GM19452 (cell line): ENCODE data around the gene PDIA3.
"Not testable (repeated sequence)": the region's sequence is repeated elsewhere in the genome, so short reads cannot be mapped to it uniquely, and the experiment has no call there.

ENCODE experiments used
- ATAC-seq: cut with Tn5 transposase; IDR thresholded peaks from one replicate; pipeline ENCODE4 v1.9.1; 2021; ENCODE audit not compliant: unreplicated experiment

PDIA3 gene

DNA sequence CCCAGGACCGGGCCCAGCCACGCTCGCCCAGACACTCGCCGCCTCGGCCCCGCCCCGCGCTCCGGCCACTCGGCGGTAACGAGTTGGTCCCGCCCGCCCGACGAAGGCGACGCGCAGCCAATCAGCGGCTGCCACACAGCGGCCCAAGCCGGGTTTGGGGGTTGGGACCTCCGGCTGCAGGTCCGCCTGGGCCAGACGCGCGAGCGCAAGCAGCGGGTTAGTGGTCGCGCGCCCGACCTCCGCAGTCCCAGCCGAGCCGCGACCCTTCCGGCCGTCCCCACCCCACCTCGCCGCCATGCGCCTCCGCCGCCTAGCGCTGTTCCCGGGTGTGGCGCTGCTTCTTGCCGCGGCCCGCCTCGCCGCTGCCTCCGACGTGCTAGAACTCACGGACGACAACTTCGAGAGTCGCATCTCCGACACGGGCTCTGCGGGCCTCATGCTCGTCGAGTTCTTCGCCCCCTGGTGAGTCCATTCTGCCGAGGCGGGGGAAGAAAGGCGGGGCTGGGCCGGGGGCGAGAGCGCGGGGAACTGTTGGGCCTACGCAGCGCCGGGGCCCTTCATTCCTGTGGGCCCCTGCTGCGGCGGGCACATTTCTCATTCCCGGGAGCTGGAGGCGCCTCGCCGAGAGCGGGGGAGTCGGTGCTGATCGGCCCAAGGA, at the start of gene PDIA3:
Gene PDIA3 (plus strand): TSS at position 194 of the 658 bp plus-strand sequence. CDS start 102 bp downstream, at position 296.
- peak; percentile 77 for ATAC-seq

DNA sequence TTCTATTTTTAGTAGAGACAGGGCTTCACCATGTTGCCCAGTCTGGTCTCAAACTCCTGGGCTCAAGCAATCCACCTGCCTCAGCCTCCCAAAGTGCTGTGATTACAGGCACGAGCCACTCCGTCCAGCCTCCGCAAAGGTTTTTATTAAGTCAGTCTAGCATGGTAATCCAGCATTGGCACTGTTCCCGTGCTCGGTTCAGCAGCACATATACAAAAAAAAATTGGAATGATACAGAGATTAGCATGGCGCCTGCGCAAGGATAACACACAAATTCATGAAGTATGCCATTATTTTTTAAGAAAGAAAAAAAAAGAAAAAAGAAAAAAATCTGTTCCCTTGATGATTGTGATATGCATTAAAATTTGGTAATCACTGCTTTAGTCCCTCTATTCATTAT, 44.1 kb upstream of the PDIA3 start:
- ATAC-seq = no peak

DNA sequence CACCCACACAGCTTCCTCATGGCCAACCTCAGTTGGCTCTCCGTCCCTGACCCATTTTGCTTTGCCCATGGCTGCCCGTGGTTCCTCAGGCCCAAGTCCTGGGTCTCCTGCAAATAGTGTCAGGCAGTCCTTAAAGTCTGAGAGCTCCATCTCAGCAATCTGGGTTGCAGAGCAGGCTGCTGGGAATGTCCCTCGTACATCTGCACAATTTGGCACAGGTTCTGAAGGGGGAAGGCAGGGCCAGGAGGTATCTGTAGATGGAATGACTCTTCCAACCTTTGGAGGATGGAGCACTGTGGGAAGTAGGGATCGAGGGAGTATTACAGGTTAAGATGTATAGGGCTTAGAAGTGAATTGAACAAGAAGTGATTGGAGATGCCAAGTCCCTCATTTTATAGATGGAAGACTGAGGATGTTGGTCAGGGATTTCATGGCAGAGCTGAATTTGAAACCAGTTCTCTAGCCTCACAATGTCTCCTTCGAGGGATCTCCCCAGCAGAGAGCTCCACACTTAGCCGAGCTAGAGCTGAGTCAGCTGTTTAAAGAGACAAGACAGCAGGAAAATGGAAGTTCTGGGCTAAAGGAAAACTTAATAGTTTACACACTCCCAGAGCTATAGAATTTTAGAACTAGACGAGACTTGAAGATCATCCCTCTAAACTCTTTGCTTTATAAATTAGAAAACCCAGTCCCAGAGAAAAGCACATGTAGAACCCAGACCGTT, 43.4 kb upstream of the PDIA3 start:
- ATAC-seq = no peak

DNA sequence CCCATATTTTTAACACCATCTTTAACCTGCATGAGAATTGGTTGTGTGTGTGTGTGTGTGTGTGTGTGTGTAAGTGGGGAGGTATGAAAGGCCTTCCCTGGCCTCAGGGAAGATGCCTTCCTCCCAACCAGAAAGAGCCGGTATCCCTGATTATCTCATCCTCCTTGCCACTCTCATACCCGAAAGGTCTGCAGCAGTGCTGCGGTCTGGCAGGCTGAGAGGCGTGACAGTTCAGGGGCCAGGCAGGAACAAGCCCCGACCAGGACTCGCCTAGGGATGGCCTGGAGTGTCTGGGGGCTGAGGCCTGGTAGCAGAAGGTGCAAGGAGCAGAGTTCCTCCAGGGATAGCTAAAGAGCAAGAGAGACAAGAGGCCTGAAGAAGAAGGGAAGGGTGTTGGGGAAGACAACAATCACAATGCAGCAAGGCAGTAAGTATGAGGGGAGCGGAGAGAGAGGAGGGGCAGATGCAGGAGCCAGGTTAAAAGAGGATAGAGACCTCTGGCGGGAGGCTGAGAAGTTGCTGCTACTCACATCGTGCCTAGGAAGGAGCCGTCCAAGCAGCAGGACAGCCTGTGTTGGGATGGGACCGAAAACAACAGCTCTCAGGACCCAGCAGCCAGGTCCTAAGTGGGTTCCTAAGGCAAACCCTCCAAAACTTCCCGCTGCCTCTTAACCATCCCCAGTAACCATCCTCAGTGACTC, 35.7 kb upstream of the PDIA3 start:
- ATAC-seq = not testable (repeated sequence)

DNA sequence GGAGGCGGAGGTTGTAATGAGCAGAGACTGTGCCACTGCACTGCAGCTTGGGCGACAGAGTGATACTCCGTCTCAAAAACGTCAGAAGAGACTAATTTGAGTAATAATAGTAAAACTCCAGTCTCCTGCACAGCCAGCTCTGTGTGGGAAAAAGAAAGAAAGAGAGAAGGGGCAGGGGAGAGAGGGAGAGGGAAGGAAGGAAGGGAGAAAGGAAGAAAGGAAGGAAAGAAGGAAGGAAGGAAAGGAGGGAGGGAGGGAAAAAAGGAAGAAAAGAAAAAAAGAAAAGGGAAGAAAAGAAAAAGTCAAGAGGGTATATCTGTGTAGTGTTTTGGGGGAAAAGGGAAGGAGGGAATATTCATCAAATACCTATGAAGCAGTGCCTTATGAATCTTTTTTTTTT, 23.1 kb upstream of the PDIA3 start:
- no peak for ATAC-seq

DNA sequence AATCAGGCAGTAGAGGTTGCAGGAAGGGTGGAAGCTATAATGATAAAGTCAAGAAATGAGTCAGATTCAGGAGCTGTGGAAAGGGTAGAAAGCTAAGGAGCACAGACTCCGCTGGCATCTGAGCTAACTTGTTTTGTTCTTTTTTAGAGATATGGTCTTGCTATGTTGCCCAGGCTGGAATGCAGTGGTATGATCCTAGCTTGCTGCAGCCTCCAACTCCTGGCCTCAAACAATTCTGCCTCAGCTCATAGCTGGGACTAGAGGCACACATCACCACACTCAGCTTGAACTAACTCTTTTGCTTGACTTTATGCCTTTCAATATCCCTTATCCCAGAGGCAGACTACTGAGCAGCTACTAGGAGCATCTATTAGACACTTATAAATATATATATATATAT, 19.9 kb upstream of the PDIA3 start:
- not testable (repeated sequence) for ATAC-seq

DNA sequence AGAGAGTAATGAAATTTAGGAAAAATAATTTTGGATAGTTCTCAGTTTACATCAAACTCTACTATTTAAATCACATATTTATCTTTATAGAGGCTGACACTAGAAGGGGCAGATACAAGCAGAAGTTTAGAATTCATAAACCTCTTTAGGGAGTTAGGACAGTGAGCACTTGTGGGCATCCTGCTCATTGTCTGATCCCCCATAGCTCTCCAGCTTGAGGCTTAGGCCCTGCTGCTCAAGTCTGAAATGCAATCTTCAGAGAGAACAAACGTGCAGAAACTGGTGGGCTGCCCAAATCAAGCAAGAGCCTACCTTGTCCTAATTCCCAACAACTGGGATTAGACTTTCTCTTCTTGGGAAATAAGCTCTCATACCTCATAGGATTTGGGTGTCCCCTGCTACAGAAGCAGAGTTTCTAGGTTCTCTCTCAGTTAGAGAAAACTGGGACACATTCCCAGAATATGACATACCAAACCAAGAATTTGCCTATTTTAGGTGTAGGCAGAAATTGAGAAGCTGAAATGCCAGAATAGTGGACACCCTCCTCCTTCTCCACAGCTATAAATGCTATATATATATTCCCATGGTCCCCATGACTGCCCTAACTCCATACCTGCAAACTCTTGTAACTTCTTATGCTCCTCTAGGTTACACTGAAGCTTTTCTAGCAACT, 18.0 kb upstream of the PDIA3 start:
- ATAC-seq = not testable (repeated sequence)

DNA sequence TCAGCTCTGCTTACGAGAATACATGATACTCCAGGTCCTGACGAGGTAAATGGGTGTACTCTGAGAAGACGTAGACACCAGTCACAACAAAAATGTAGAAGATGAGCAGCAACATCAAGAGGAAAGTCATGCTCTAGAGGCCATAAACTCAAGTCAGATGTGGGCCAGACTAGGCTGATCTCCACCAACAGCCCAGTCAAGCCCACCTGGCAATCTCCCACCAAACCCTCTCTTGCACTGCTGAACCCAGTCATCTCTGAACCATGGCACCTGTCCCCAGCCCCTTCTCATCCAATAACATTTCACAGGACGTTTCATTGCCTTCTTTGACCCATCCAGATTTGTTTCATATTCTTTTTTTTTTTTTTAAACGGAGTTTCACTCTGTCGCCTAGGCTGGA, 10.8 kb upstream of the PDIA3 start:
- ATAC-seq = peak; percentile 49

DNA sequence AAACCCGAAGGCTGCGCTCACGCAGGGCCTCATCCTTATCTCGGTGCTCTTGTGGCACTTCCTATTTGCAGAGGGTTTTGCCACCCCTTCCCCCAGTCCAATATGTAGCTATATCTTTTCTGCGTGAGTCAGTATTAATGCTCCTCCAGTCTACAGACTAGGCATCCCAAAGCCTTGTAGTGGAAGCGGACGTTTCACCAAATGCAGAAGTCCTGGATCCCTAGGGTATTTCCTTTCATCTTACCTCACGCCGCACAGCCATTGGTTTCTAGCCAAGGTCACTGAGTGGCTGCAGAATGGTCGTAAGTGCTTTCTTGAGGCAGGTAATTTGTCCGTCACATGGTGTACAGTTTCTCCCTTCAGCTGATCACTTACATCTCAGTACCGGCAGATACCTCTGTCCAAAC, 668 bp downstream of the PDIA3 start:
- ATAC-seq = peak; percentile 5

DNA sequence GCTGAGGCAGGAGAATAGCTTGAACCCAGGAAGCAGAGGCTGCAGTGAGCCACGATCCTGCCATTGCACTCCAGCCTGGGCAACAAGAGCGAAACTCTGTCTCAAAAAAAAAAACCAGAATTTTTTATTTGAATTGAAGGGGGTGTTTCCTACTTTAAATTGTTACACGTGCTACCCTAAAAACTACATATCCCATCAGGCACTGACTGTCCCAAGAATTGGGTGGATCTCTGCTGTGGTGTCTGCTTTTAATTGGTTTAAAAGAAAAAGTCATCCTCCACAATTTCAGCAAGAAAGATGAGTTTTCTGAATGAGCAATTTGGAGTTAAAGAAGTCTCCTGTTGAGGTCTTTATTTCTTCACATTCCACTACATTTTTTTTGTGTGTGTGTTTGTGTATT, 2.1 kb downstream of the PDIA3 start:
- ATAC-seq = no peak

DNA sequence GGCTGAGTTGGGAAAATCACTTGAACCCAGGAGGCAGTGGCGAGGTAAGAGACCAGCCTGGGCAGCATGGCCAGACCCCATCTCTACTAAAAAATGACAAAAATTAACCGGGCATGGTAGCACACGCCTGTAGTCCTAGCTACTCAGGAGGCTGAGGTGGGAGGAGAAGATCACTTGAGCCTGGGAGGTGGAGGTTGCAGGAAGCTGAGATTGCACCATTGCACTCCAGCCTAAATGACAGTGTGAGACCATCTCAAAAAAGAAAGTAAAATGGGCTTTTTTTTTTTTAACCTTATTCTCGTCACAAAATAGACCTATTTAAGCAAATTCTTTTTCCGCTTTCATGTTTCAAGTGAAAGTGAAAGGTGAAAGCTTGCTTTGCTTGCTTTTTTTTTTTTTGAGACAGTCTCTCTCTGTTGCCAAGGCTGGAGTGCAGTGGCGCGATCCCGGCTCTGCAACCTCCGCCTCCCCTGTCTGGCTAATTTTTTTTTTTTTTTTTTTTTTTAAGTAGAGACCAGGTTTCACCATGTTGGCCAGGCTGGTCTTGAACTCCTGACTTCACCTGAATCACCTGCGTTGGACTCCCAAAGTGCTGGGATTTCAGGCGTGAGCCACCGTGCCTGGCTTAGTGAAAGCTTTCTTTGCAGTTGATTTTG, 3.6 kb downstream of the PDIA3 start:
- ATAC-seq = peak; percentile 48

DNA sequence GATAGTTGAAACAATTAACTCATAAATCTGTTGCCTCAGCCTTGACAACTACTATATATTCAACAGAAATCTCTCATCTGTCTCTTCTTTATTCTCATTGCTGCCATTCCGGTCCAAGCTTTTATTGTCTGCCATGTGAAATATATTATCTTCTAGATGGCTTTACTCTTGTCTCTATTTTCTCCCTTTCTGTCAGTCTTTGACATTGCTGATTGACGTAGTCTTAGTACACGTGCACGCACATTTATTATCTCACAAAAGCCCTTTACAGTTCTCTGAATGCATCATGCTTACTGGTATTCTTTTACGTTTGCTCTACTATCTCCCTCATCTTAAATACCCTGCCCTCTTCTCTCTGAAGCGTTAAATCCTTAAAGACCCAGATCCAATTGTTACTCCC, 5.6 kb downstream of the PDIA3 start:
- ATAC-seq = no peak

DNA sequence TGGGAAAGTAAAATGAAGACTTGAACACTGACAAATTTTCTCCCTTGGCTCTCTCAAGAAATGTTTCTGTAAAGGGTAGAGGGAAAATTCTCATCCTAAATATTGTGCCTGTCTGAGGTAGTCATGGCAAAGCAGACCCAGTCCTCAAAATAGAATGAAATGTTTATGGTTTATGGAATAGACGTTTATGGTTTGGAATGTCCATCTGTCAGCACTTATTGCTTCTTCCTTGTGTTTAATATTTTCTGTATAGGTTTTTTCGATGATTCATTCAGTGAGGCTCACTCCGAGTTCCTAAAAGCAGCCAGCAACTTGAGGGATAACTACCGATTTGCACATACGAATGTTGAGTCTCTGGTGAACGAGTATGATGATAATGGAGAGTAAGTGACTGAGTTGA, 16.6 kb downstream of the PDIA3 start:
- no peak for ATAC-seq

DNA sequence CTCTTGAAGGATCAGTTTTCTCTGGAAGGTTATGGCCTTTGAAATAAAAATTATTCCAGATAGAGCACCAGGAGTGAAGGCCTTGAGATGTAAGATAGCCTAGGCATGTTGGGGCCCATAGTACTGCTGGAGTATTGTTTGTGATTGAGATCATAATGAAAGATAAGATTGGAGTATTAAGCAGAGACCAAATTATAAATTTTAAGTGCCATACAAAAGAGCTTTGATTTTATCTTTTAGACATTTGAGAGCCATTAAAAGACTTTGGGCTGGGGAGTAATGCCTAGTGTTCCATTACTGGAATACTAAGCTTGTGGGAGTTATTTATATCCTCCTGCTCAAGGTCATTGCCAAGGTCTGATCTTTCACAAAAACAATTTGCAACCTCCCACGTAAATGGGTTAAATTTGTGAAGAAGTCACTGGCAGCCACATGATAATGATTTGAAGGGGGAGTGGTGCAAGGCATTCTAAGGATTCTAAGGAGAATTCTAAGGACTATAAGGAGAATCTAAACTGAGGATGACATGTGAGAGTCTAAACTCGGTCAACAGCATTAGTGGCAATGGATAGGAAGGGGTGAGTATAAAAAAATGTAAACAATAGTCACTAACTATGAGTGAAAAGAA, 17.7 kb downstream of the PDIA3 start:
- no peak for ATAC-seq

DNA sequence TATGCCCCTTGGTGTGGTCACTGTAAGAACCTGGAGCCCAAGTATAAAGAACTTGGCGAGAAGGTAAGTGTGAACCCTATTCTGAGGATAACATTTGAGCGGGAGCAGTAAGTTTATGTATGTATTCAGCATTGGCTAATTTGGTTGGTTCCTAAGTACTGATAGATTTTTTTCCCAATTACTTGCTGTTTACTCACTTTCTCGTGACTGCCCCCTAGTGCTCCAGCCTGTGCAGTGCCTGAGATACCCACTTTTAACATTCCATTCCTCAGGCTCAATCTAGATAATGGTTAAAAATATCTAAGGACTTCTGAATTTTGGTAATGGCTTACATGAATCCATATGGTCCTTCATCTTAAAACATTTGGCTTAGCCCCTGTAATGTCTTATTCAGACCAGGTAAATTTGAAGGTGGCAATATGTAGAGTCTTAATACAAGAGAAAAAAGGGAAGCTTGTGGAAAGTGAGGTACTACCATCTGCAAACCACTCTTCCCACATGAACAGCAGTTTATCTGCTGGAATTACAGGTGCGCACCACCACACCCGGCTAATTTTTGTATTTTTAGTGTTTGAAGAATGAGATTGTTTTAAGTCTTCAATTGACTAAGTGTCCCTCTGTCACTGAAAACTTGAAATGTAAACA, 23.5 kb downstream of the PDIA3 start:
- ATAC-seq = no peak

DNA sequence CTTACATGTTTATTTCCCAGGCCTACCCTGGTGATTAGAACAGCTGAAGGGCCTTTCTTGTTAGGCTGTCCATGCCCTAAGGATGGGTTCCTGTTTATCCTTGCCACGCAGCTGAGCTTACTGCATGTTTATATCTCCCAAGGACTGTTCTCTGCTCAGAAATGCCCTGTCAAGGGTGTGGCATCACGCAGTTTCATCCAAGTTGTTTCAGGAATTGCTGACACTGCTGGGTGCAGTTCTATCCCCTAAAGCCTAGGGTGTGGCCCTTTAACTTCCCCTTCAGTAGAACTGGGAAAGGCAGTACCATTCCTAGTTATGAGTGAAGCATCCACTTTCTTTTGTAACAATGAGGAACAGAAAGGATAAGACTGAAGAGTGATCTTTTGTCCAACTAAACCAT, 25.6 kb downstream of the PDIA3 start:
- no peak for ATAC-seq

DNA sequence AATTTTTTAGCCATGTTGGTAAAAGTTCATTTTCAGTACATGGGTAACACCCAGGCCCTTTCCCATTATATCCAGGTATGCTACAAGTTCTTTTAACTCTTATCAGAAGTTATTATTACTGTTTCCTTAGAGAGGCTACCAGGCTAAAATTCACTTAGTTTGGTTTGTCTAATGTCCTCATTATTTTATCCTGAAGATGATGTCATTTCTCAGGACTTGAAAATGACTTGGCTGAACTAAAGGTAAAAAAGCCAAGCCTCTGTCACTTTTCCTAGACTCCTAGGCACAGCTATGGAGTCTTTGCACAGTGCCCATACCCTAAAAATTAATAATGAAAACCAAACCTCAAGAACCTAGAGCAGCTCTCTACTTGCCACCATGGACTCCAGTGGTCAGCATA, 26.4 kb downstream of the PDIA3 start:
- no peak for ATAC-seq

DNA sequence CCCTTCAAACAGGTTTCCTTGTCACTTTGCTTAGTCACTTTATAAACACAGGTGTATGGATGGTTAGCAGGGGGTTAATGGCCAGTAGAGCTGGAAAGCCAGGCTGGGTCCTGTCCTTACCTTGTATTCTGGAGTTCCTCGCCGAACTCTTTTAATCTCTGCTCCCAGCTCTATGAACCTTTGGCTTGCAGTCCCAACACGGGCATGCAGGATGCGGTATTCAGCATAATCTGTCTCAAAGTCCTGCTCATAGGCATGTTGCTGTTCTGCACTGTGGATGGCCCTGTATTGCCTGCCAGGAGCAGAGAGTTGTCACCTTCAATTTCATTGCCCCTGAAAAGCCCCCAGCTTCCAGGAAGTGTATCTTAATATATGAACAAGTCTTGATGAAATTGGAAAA, 27.8 kb downstream of the PDIA3 start:
- ATAC-seq = no peak

DNA sequence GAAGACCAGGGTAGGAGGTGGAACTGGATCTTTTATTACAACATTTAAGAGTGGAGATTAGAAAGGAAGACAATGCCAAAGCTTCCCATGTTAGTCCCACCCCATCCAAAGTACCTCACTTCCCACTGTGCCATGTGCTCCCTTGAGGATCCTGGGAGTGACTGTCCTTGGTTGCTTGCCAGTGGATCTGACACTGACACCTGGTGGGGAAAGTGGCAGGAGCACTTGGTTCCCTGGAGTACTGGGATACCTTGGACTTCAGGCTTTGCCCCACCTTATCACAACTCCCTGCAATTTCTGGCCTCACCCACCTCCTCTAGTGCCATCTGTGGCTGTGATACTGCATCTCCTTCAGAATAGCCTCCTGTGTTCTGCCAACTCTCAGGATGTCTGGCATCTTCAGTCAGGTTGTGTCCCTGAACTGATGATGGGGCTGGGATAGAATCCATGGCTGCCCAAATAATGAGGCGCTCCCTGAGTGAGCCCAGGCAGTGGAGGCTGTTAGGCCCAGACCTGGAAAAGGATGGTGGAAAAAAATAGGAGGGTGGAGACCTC, 29.2 kb downstream of the PDIA3 start:
- ATAC-seq = no peak
